Measurements from ENCODE around the gene RMRP.

Gene RMRP

GRCh38 chr9:35609001-35609819 is 48.6 kb downstream of the RMRP start:
- DNase-seq = no peak

- DNase-seq = no peak
Observed at GRCh38 chr9:35608221-35608620, 49.6 kb downstream of the RMRP start.

Measured in NCI-H345 (cell line).